GM23338 (cell line): ENCODE measurements around the gene LRBA. TPM values are rescaled to one million over a fixed set of nuclear protein-coding genes. Genes with fewer than 3 reads are reported as not detected.

Experiments used
- ATAC-seq: fragments of 200-7000 bp; cut with Tn5 transposase; 3 replicates; pipeline ENCODE4 v1.9.1; 2020
- DNase-seq: peaks from one replicate; pipeline ENCODE4 v3.0.0-alpha.2; 2015; ENCODE audit warnings: low spot score
- H2AFZ ChIP-seq: fragments of 200-600 bp; sonication (generic); 2 replicates; pipeline ENCODE4 v1.8.0; 2016; ENCODE audit warnings: antibody characterized with exemption, mild to moderate bottlenecking, moderate library complexity
- H3F3A ChIP-seq: fragments of 200-600 bp; sonication (generic); replicated peaks from 2 replicates; pipeline ENCODE4 v1.8.0; 2017; ENCODE audit warnings: antibody characterized with exemption, mixed run types, low read depth
- H3K27ac ChIP-seq: fragments of 200-600 bp; sonication (generic); 2 replicates; pipeline ENCODE4 v1.6.1; 2016; ENCODE audit warnings: low read depth
- H3K27me3 ChIP-seq: fragments of 200-600 bp; sonication (generic); 2 replicates; pipeline ENCODE4 v1.8.0; 2016; ENCODE audit warnings: mild to moderate bottlenecking, mixed run types, moderate library complexity; ENCODE audit not compliant: insufficient read depth
- H3K36me3 ChIP-seq: fragments of 200-600 bp; sonication (generic); 2 replicates; pipeline ENCODE4 v1.8.0; 2016; ENCODE audit warnings: mild to moderate bottlenecking; ENCODE audit not compliant: insufficient read depth
- H3K4me1 ChIP-seq: fragments of 200-600 bp; sonication (generic); 2 replicates; pipeline ENCODE4 v1.8.0; 2016; ENCODE audit warnings: mild to moderate bottlenecking, moderate library complexity; ENCODE audit not compliant: insufficient read depth
- H3K4me2 ChIP-seq: fragments of 200-600 bp; sonication (generic); 2 replicates; pipeline ENCODE4 v1.7.1; 2017; ENCODE audit warnings: mixed run types
- H3K4me3 ChIP-seq: fragments of 200-600 bp; sonication (generic); 2 replicates; pipeline ENCODE4 v1.6.1; 2016; ENCODE audit warnings: mixed run types
- H3K79me2 ChIP-seq: fragments of 200-600 bp; sonication (generic); replicated peaks from 2 replicates; pipeline ENCODE4 v1.8.0; 2017; ENCODE audit warnings: mild to moderate bottlenecking; ENCODE audit not compliant: insufficient read depth
- H3K9me2 ChIP-seq: fragments of 200-600 bp; sonication (generic); 2 replicates; pipeline ENCODE4 v1.8.0; 2017; ENCODE audit not compliant: insufficient read depth
- H4K20me1 ChIP-seq: fragments of 200-600 bp; sonication (generic); replicated peaks from 2 replicates; pipeline ENCODE4 v1.8.0; 2017; ENCODE audit warnings: mild to moderate bottlenecking; ENCODE audit not compliant: insufficient read depth
- H3K27ac Mint-ChIP-seq: 2 replicates; pipeline ENCODE4 v1.8.0; 2020; ENCODE audit warnings: inconsistent platforms, mild to moderate bottlenecking, moderate library complexity, mixed read lengths
- H3K27me3 Mint-ChIP-seq: 3 replicates; pipeline ENCODE4 v1.8.0; 2022; ENCODE audit warnings: low read depth, mild to moderate bottlenecking, moderate library complexity, mixed read lengths, inconsistent platforms; ENCODE audit not compliant: insufficient read depth, poor library complexity
- H3K36me3 Mint-ChIP-seq: 3 replicates; pipeline ENCODE4 v1.8.0; 2021; ENCODE audit warnings: low read depth, mild to moderate bottlenecking, inconsistent platforms, moderate library complexity, mixed read lengths
- H3K4me1 Mint-ChIP-seq: 3 replicates; pipeline ENCODE4 v1.8.0; 2020; ENCODE audit warnings: mild to moderate bottlenecking, inconsistent platforms, mixed read lengths
- H3K4me3 Mint-ChIP-seq: 3 replicates; pipeline ENCODE4 v1.8.0; 2021; ENCODE audit warnings: moderate library complexity, mild to moderate bottlenecking, inconsistent platforms, mixed read lengths
- H3K9me3 Mint-ChIP-seq: 3 replicates; pipeline ENCODE4 v1.8.0; 2020; ENCODE audit warnings: moderate library complexity, mild to moderate bottlenecking, inconsistent platforms, mixed read lengths
- CREB1 ChIP-seq: fragments of 250-450 bp; sonication (Bioruptor Pico); IDR thresholded peaks from 2 replicates; pipeline ENCODE4 v1.5.0; 2020; ENCODE audit warnings: low read depth, mild to moderate bottlenecking, moderate library complexity
- EZH2 ChIP-seq: fragments of 200-600 bp; sonication (generic); IDR thresholded peaks from one replicate; pipeline ENCODE4 v1.8.0; 2017; ENCODE audit warnings: antibody characterized with exemption, mild to moderate bottlenecking, low read depth; ENCODE audit not compliant: unreplicated experiment
- JUNB ChIP-seq: IDR thresholded peaks from one replicate; pipeline ENCODE4 v1.6.1; 2016; ENCODE audit warnings: antibody characterized with exemption; ENCODE audit not compliant: unreplicated experiment
- ZNF114 ChIP-seq: fragments of 250-450 bp; sonication (Bioruptor Pico); IDR thresholded peaks from 2 replicates; pipeline ENCODE4 v1.5.0; 2020; ENCODE audit warnings: mild to moderate bottlenecking, moderate library complexity
- polyA plus RNA-seq: library from polyadenylated mRNA; unstranded; fragments of >200 nt; fragmentation: Nextera tagmentation; extraction: Ambion mirVana; gene quantifications from 2 replicates; pipeline ENCODE4 v1.2.1, GENCODE V29; 2016
- total RNA-seq: library from RNA; depleted of rRNA; stranded (reverse); fragments of >200 nt; shearing (Covaris generic); gene quantifications from 2 replicates; pipeline ENCODE4 v1.2.3, GENCODE V29; 2014
- TF ChIP-seq, protein P1 (sequence below): fragments of 250-450 bp; sonication (Bioruptor Pico); IDR thresholded peaks from 2 replicates; pipeline ENCODE4 v1.5.0; 2020; ENCODE audit warnings: mild to moderate bottlenecking, moderate library complexity
- TF ChIP-seq, protein P2 (sequence below), 2 experiments: fragments of 200-600 bp in 1 of 2; sonication (generic) in 1 of 2; conservative IDR thresholded peaks; 2 replicates each; pipeline versions ENCODE4 v1.5.1 to v1.6.1; 2016 to 2017; ENCODE audit warnings: antibody characterized with exemption in 2 of 2, low read depth in 2 of 2, mild to moderate bottlenecking in 2 of 2, moderate library complexity in 1 of 2
- TF ChIP-seq, protein P3 (sequence below): IDR thresholded peaks from one replicate; pipeline ENCODE4 v1.6.1; 2018; ENCODE audit warnings: antibody characterized with exemption; ENCODE audit not compliant: unreplicated experiment

The LRBA gene
- total and polyA plus RNA-seq, 2 experiments from 2014 or later = 23.3 to 126 TPM

DNA sequence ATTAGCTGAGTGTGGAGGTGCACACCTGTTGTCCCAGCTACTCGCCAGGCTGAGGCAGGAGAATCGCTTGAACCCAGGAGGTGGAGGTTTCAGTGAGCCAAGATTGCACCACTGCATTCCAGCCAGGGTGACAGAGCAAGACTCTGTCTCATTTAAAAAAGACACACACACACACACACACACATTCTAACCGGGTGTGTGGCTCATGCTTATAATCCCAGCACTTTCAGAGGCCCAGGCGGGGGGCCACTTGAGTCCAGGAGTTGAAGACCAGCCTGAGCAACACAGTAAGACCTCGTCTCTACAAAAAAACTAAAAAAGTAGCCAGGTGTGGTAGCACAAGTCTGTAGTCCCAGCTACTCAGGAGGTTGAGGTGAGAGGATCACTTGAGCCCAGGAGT lies 152.3 kb downstream of the LRBA start:
- DNase-seq (no peak), ATAC-seq (no peak)
- H4K20me1 ChIP-seq = no peaks in the 10 kb centered on the region; the same call in 1 of the 2 replicates
- H3K4me2 ChIP-seq = no peak overlapping the region
- Mint-ChIP-seq H3K27ac (no peak overlapping the region), H3K4me1 (no peaks in the 10 kb centered on the region), H3K36me3 (peaks cover 4% of the 10 kb centered on the region; the same call in 2 of the 3 replicates), H3K4me3 (no peak overlapping the region), H3K27me3 (no peaks in the 10 kb centered on the region), H3K9me3 (no peaks in the 10 kb centered on the region)
- H3F3A ChIP-seq = no peaks in the 10 kb centered on the region
- H3K4me3 ChIP-seq = no peak overlapping the region
- no peaks in the 10 kb centered on the region for H3K4me1 ChIP-seq
- no peak overlapping the region for H3K27ac ChIP-seq
- no peaks in the 10 kb centered on the region for H3K9me2 ChIP-seq
- no peaks in the 10 kb centered on the region for H3K27me3 ChIP-seq
- no peak overlapping the region for H2AFZ ChIP-seq
- H3K79me2 ChIP-seq = 0 out of 2 replicates have a peak, but pooled peaks cover 3% of the 10 kb centered on the region
- TF ChIP-seq, protein P1, sequence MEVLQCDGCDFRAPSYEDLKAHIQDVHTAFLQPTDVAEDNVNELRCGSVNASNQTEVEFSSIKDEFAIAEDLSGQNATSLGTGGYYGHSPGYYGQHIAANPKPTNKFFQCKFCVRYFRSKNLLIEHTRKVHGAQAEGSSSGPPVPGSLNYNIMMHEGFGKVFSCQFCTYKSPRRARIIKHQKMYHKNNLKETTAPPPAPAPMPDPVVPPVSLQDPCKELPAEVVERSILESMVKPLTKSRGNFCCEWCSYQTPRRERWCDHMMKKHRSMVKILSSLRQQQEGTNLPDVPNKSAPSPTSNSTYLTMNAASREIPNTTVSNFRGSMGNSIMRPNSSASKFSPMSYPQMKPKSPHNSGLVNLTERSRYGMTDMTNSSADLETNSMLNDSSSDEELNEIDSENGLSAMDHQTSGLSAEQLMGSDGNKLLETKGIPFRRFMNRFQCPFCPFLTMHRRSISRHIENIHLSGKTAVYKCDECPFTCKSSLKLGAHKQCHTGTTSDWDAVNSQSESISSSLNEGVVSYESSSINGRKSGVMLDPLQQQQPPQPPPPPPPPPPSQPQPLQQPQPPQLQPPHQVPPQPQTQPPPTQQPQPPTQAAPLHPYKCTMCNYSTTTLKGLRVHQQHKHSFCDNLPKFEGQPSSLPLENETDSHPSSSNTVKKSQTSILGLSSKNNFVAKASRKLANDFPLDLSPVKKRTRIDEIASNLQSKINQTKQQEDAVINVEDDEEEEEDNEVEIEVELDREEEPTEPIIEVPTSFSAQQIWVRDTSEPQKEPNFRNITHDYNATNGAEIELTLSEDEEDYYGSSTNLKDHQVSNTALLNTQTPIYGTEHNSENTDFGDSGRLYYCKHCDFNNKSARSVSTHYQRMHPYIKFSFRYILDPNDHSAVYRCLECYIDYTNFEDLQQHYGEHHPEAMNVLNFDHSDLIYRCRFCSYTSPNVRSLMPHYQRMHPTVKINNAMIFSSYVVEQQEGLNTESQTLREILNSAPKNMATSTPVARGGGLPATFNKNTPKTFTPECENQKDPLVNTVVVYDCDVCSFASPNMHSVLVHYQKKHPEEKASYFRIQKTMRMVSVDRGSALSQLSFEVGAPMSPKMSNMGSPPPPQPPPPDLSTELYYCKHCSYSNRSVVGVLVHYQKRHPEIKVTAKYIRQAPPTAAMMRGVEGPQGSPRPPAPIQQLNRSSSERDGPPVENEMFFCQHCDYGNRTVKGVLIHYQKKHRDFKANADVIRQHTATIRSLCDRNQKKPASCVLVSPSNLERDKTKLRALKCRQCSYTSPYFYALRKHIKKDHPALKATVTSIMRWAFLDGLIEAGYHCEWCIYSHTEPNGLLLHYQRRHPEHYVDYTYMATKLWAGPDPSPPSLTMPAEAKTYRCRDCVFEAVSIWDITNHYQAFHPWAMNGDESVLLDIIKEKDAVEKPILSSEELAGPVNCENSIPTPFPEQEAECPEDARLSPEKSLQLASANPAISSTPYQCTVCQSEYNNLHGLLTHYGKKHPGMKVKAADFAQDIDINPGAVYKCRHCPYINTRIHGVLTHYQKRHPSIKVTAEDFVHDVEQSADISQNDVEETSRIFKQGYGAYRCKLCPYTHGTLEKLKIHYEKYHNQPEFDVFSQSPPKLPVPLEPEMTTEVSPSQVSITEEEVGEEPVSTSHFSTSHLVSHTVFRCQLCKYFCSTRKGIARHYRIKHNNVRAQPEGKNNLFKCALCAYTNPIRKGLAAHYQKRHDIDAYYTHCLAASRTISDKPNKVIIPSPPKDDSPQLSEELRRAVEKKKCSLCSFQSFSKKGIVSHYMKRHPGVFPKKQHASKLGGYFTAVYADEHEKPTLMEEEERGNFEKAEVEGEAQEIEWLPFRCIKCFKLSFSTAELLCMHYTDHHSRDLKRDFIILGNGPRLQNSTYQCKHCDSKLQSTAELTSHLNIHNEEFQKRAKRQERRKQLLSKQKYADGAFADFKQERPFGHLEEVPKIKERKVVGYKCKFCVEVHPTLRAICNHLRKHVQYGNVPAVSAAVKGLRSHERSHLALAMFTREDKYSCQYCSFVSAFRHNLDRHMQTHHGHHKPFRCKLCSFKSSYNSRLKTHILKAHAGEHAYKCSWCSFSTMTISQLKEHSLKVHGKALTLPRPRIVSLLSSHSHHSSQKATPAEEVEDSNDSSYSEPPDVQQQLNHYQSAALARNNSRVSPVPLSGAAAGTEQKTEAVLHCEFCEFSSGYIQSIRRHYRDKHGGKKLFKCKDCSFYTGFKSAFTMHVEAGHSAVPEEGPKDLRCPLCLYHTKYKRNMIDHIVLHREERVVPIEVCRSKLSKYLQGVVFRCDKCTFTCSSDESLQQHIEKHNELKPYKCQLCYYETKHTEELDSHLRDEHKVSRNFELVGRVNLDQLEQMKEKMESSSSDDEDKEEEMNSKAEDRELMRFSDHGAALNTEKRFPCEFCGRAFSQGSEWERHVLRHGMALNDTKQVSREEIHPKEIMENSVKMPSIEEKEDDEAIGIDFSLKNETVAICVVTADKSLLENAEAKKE (CRISPR knock-in tag) = no peak
- TF ChIP-seq JUNB (no peak), ZNF114 (CRISPR knock-in tag) (no peak)
- no peaks in the 10 kb centered on the region for H3K36me3 ChIP-seq

DNA sequence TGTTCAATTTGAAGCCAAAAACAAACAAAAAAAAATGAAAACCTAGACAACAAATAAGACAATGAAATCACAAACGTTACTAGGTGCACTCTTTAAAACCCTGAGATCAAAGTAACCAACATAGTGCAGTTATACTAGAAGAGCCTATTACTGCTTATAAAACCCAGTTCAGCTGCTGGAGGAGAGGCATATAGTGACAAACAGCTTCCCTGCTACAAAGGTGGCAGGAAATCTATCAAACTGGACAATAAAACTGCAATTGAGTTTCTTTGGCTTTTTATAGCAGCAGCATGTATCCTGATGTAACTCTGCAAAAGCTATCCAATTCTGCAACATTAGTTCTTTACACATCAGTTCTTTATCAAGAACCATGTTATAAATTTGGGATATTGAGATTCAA lies 155.6 kb downstream of the LRBA start:
- H3F3A ChIP-seq = no peaks in the 10 kb centered on the region
- ATAC-seq = no peak
- no peaks in the 10 kb centered on the region for H3K9me2 ChIP-seq
- H3K79me2 ChIP-seq = no peaks in the 10 kb centered on the region
- no peak for DNase-seq
- H3K27ac ChIP-seq = no peak overlapping the region
- H3K4me1 ChIP-seq = no peaks in the 10 kb centered on the region
- no peaks in the 10 kb centered on the region for H3K27me3 ChIP-seq
- H3K4me3 ChIP-seq = no peak overlapping the region
- H2AFZ ChIP-seq = no peak overlapping the region
- Mint-ChIP-seq H3K9me3 (no peaks in the 10 kb centered on the region), H3K4me3 (no peak overlapping the region), H3K27ac (no peak overlapping the region), H3K4me1 (peaks cover 5% of the 10 kb centered on the region; the same call in 2 of the 3 replicates), H3K36me3 (peaks cover 4% of the 10 kb centered on the region; the same call in 2 of the 3 replicates), H3K27me3 (no peaks in the 10 kb centered on the region)
- no peaks in the 10 kb centered on the region for H4K20me1 ChIP-seq
- no peak overlapping the region for H3K4me2 ChIP-seq
- no peaks in the 10 kb centered on the region for H3K36me3 ChIP-seq
- TF ChIP-seq, protein P2, sequence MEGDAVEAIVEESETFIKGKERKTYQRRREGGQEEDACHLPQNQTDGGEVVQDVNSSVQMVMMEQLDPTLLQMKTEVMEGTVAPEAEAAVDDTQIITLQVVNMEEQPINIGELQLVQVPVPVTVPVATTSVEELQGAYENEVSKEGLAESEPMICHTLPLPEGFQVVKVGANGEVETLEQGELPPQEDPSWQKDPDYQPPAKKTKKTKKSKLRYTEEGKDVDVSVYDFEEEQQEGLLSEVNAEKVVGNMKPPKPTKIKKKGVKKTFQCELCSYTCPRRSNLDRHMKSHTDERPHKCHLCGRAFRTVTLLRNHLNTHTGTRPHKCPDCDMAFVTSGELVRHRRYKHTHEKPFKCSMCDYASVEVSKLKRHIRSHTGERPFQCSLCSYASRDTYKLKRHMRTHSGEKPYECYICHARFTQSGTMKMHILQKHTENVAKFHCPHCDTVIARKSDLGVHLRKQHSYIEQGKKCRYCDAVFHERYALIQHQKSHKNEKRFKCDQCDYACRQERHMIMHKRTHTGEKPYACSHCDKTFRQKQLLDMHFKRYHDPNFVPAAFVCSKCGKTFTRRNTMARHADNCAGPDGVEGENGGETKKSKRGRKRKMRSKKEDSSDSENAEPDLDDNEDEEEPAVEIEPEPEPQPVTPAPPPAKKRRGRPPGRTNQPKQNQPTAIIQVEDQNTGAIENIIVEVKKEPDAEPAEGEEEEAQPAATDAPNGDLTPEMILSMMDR (conservative IDR thresholded peaks at IDR 0.05; ENCODE audit: low read depth in 2 of 2) = no peak
- TF ChIP-seq CREB1 = no peak
- no peak for TF ChIP-seq EZH2
- no peak for TF ChIP-seq JUNB
- TF ChIP-seq, protein P3, sequence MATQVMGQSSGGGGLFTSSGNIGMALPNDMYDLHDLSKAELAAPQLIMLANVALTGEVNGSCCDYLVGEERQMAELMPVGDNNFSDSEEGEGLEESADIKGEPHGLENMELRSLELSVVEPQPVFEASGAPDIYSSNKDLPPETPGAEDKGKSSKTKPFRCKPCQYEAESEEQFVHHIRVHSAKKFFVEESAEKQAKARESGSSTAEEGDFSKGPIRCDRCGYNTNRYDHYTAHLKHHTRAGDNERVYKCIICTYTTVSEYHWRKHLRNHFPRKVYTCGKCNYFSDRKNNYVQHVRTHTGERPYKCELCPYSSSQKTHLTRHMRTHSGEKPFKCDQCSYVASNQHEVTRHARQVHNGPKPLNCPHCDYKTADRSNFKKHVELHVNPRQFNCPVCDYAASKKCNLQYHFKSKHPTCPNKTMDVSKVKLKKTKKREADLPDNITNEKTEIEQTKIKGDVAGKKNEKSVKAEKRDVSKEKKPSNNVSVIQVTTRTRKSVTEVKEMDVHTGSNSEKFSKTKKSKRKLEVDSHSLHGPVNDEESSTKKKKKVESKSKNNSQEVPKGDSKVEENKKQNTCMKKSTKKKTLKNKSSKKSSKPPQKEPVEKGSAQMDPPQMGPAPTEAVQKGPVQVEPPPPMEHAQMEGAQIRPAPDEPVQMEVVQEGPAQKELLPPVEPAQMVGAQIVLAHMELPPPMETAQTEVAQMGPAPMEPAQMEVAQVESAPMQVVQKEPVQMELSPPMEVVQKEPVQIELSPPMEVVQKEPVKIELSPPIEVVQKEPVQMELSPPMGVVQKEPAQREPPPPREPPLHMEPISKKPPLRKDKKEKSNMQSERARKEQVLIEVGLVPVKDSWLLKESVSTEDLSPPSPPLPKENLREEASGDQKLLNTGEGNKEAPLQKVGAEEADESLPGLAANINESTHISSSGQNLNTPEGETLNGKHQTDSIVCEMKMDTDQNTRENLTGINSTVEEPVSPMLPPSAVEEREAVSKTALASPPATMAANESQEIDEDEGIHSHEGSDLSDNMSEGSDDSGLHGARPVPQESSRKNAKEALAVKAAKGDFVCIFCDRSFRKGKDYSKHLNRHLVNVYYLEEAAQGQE = no peak
- TF ChIP-seq ZNF114 (CRISPR knock-in tag) = no peak
